GM21390 (cell line): Measurements from ENCODE around the gene PRICKLE2.

Experiments used
- ATAC-seq: cut with Tn5 transposase; IDR thresholded peaks from one replicate; pipeline ENCODE4 v1.9.1; 2021; ENCODE audit not compliant: unreplicated experiment

PRICKLE2 gene

GRCh38 chr3:64138046-64138445, 87.2 kb downstream of the PRICKLE2 start:
- no peak for ATAC-seq

GRCh38 chr3:64134882-64135281, 90.4 kb downstream of the PRICKLE2 start:
- no peak for ATAC-seq

- no peak for ATAC-seq
Observed at GRCh38 chr3:64133987-64134386, 91.3 kb downstream of the PRICKLE2 start.

- ATAC-seq: no peak
Observed at GRCh38 chr3:64133272-64133671, 92.0 kb downstream of the PRICKLE2 start.

GRCh38 chr3:64131725-64132469, 93.4 kb downstream of the PRICKLE2 start:
- ATAC-seq: no peak

GRCh38 chr3:64130436-64130835, 94.8 kb downstream of the PRICKLE2 start:
- no peak for ATAC-seq

GRCh38 chr3:64129581-64129980, 95.7 kb downstream of the PRICKLE2 start:
- ATAC-seq: no peak

GRCh38 chr3:64129106-64129505, 96.2 kb downstream of the PRICKLE2 start:
- ATAC-seq: no peak

- ATAC-seq: no peak
Observed at GRCh38 chr3:64125561-64125960, 99.7 kb downstream of the PRICKLE2 start.

GRCh38 chr3:64123931-64124330, 101.3 kb downstream of the PRICKLE2 start:
- no peak for ATAC-seq

- ATAC-seq: no peak
Observed at GRCh38 chr3:64122476-64122875, 102.8 kb downstream of the PRICKLE2 start.

- no peak for ATAC-seq
Observed at GRCh38 chr3:64121750-64122311, 103.4 kb downstream of the PRICKLE2 start.

GRCh38 chr3:64120876-64121275, 104.4 kb downstream of the PRICKLE2 start:
- no peak for ATAC-seq

GRCh38 chr3:64117483-64117882, 107.8 kb downstream of the PRICKLE2 start:
- no peak for ATAC-seq

GRCh38 chr3:64114651-64115050, 110.6 kb downstream of the PRICKLE2 start:
- ATAC-seq: no peak

GRCh38 chr3:64111872-64112271, 113.4 kb downstream of the PRICKLE2 start:
- ATAC-seq: no peak

GRCh38 chr3:64111083-64111482, 114.2 kb downstream of the PRICKLE2 start:
- no peak for ATAC-seq

GRCh38 chr3:64110071-64110470, 115.2 kb downstream of the PRICKLE2 start:
- no peak for ATAC-seq

- ATAC-seq: no peak
Observed at GRCh38 chr3:64109438-64109837, 115.8 kb downstream of the PRICKLE2 start.

- ATAC-seq: no peak
Observed at GRCh38 chr3:64108784-64109317, 116.4 kb downstream of the PRICKLE2 start.

- ATAC-seq: no peak
Observed at GRCh38 chr3:64108231-64108630, 117.0 kb downstream of the PRICKLE2 start.

- no peak for ATAC-seq
Observed at GRCh38 chr3:64107190-64107589, 118.1 kb downstream of the PRICKLE2 start.

GRCh38 chr3:64105816-64106215, 119.5 kb downstream of the PRICKLE2 start:
- ATAC-seq: no peak
